Vagina (tissue), 2 donors: ENCODE measurements around the gene JPT2. TPM values are rescaled to one million over a fixed set of nuclear protein-coding genes. Genes with fewer than 3 reads are reported as not detected.

Experiments
- DNase-seq, 2 donors: peaks; one replicate each; pipeline ENCODE4 v3.0.0-alpha.2; 2017; ENCODE audit errors: extremely low spot score in 2 of 2
- H3K27ac ChIP-seq: fragments of 200-600 bp; sonication (generic); one replicate; pipeline ENCODE4 v1.5.1; 2019
- H3K27me3 ChIP-seq: fragments of 200-600 bp; sonication (generic); one replicate; pipeline ENCODE4 v1.5.1; 2019
- H3K36me3 ChIP-seq, 2 donors: fragments of 200-600 bp; sonication (generic); one replicate each; pipeline ENCODE4 v1.5.1; 2017 to 2019
- H3K4me1 ChIP-seq: fragments of 200-600 bp; sonication (generic); one replicate; pipeline ENCODE4 v1.5.1; 2019
- H3K4me3 ChIP-seq, 2 donors: fragments of 200-600 bp; sonication (generic); 1 replicate in 1 of 2; 2 replicates in 1 of 2; pipeline ENCODE4 v1.5.1; 2016 to 2019
- H3K9me3 ChIP-seq: fragments of 200-600 bp; sonication (generic); one replicate; pipeline ENCODE4 v1.5.1; 2019
- POLR2A ChIP-seq, 2 donors: fragments of 450-650 bp; IDR thresholded peaks; one replicate each; pipeline ENCODE4 v1.6.1; 2017; ENCODE audit warnings: antibody characterized with exemption in 2 of 2, mild to moderate bottlenecking in 2 of 2, moderate library complexity in 2 of 2
- POLR2AphosphoS5 ChIP-seq, 2 donors: sonication (generic); formaldehyde crosslinking; IDR thresholded peaks; one replicate each; pipeline ENCODE4 v1.9.0; 2017; ENCODE audit warnings: antibody characterized with exemption in 2 of 2, mild to moderate bottlenecking in 2 of 2, low read depth in 1 of 2; ENCODE audit not compliant: insufficient read depth in 1 of 2
- intact Hi-C: fragments of 100-400 bp; cut with DNase I; formaldehyde crosslinking; loops from one replicate; pipeline ENCODE4 v1.15.1; 2023
- total RNA-seq: library from RNA; depleted of rRNA; stranded (reverse); fragments of >200 nt; gene quantifications from one replicate; pipeline ENCODE4 v1.2.3, GENCODE V29; 2016
- TF ChIP-seq, protein P1 (sequence below), 3 experiments: fragments of 450-650 bp in 2 of 3; fragments of 200-600 bp in 1 of 3; sonication (generic) in 1 of 3; IDR thresholded peaks; one replicate each; pipeline ENCODE4 v1.5.1; 2017 to 2019; ENCODE audit warnings: antibody characterized with exemption in 3 of 3, mild to moderate bottlenecking in 2 of 3, moderate library complexity in 2 of 3

JPT2 gene
- total RNA-seq, 1 donor from 2014 or later, result 19.9 TPM

DNA sequence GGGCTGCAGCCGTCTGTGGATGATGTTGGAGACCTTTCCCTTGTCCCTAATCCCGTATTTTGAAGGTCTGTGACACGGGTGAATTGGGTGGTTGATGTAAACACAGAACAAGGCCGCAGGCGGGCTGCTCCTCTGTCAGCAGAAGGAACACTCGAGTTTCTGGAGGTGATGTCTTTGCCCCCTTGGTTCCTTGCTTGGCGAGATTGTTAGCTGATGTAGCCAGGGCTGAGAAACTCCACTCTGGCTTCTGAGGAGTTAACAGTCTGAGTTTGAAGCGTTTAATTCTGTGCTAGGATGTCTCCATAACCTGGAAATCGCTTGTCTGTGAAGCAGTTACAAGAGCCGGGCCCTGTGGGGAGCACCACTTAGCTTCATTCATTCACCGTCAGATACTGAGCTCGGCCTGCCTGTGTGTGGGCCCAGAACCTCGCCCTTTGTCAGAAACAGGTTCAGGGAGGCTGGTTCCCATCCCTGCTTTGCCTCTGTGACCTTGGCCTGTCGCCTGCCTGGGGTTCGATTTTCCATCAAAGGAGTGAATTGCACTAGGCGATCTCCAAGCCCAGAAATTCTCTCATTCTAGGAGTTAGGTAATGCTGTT, 29.2 kb downstream of the JPT2 start:
- H3K27me3 ChIP-seq, result no peaks in the 10 kb centered on the region
- peaks cover 41% of the 10 kb centered on the region for H3K4me1 ChIP-seq
- no peak for DNase-seq
- H3K27ac ChIP-seq, result peak overlapping the region; percentile 82
- no peaks in the 10 kb centered on the region for H3K36me3 ChIP-seq
- TF ChIP-seq POLR2A (IDR thresholded peaks at IDR 0.05), result no peak
- TF ChIP-seq POLR2AphosphoS5 (IDR thresholded peaks at IDR 0.05; ENCODE audit: insufficient read depth in 1 of 2, low read depth in 1 of 2), result no peak
- TF ChIP-seq, protein P1, sequence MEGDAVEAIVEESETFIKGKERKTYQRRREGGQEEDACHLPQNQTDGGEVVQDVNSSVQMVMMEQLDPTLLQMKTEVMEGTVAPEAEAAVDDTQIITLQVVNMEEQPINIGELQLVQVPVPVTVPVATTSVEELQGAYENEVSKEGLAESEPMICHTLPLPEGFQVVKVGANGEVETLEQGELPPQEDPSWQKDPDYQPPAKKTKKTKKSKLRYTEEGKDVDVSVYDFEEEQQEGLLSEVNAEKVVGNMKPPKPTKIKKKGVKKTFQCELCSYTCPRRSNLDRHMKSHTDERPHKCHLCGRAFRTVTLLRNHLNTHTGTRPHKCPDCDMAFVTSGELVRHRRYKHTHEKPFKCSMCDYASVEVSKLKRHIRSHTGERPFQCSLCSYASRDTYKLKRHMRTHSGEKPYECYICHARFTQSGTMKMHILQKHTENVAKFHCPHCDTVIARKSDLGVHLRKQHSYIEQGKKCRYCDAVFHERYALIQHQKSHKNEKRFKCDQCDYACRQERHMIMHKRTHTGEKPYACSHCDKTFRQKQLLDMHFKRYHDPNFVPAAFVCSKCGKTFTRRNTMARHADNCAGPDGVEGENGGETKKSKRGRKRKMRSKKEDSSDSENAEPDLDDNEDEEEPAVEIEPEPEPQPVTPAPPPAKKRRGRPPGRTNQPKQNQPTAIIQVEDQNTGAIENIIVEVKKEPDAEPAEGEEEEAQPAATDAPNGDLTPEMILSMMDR (IDR thresholded peaks at IDR 0.05), result no peak
- H3K4me3 ChIP-seq, result peak overlapping the region; percentile 76 to 94
- no peaks in the 10 kb centered on the region for H3K9me3 ChIP-seq
- intact Hi-C loops, result loop anchor here (5.0 to 10.0 kb wide), 3 partner anchors 65 to 282 kb away; partner anchors contain the start of genes CRAMP1, EME2, IFT140 and MRPS34

DNA sequence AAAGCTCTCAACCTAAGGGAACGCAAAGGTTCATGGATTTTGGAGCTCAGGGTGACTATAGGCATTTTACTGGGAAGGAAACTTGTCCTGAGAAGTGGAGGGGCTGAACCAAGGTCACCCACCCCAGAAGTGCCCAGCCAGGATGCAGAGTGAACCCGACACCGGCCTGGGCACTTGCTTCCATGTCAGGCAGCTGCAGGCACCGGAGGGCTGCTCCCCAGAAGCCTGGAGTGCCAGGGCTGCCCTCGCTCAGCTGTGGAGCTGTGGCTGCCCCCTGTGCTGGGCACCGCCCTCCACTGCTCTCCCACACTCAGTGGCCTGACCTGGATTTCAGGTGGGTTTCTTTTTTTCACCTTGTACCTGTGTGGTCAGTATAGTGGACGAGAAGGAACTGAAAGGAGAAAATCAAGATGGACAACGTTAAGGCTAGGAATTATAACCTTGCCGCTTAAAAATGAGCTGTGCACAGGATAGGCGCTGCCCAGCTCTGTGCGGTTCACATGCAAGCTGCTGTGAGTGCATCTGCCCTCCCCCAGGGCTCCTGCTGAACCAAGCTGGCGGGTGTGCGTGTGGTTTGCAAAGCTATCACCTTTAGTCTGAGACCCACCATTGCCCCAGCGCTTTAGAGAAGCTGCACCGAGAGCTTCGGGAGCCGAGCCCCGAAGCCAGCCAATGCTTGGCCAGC, 30.1 kb downstream of the JPT2 start:
- peaks cover 51% of the 10 kb centered on the region for H3K4me1 ChIP-seq
- no peaks in the 10 kb centered on the region for H3K9me3 ChIP-seq
- TF ChIP-seq POLR2AphosphoS5 (IDR thresholded peaks at IDR 0.05; ENCODE audit: insufficient read depth in 1 of 2, low read depth in 1 of 2) (no peak), POLR2A (IDR thresholded peaks at IDR 0.05) (no peak)
- TF ChIP-seq, protein P1 (IDR thresholded peaks at IDR 0.05), result no peak
- H3K36me3 ChIP-seq, result no peaks in the 10 kb centered on the region
- intact Hi-C loops, result loop anchor here (5.0 to 10.0 kb wide), 3 partner anchors 64 to 283 kb away; partner anchors contain the start of genes CRAMP1, EME2, IFT140 and MRPS34
- H3K4me3 ChIP-seq, result peak overlapping the region in 1 of 2 donors; percentile 94
- H3K27me3 ChIP-seq, result no peaks in the 10 kb centered on the region
- no peak for DNase-seq
- H3K27ac ChIP-seq, result no peak overlapping the region

GRCh38 chr16:1708768-1709180, 30.7 kb downstream of the JPT2 start:
- H3K4me1 ChIP-seq, result peaks cover 56% of the 10 kb centered on the region
- H3K9me3 ChIP-seq, result no peaks in the 10 kb centered on the region
- no peak for DNase-seq
- TF ChIP-seq POLR2AphosphoS5 (IDR thresholded peaks at IDR 0.05; ENCODE audit: insufficient read depth in 1 of 2, low read depth in 1 of 2) (no peak), POLR2A (IDR thresholded peaks at IDR 0.05) (no peak)
- TF ChIP-seq, protein P1 (IDR thresholded peaks at IDR 0.05), result no peak
- no peak overlapping the region for H3K27ac ChIP-seq
- no peaks in the 10 kb centered on the region for H3K36me3 ChIP-seq
- intact Hi-C loops, result loop anchor here (5.0 to 10.0 kb wide), 3 partner anchors 64 to 284 kb away; partner anchors contain the start of genes CRAMP1, EME2, IFT140 and MRPS34
- no peaks in the 10 kb centered on the region for H3K27me3 ChIP-seq
- no peak overlapping the region for H3K4me3 ChIP-seq

GRCh38 chr16:1709356-1709755, 31.3 kb downstream of the JPT2 start:
- intact Hi-C loops, result loop anchor here (5.0 to 10.0 kb wide), 3 partner anchors 63 to 285 kb away; partner anchors contain the start of genes CRAMP1, EME2, IFT140 and MRPS34
- Histone ChIP-seq H3K4me1 (peaks cover 59% of the 10 kb centered on the region), H3K4me3 (no peak overlapping the region), H3K27ac (no peak overlapping the region), H3K9me3 (no peaks in the 10 kb centered on the region), H3K27me3 (no peaks in the 10 kb centered on the region), H3K36me3 (no peaks in the 10 kb centered on the region)
- TF ChIP-seq, protein P1 (IDR thresholded peaks at IDR 0.05), result no peak
- no peak for TF ChIP-seq POLR2AphosphoS5 (IDR thresholded peaks at IDR 0.05; ENCODE audit: insufficient read depth in 1 of 2, low read depth in 1 of 2)
- no peak for TF ChIP-seq POLR2A (IDR thresholded peaks at IDR 0.05)
- DNase-seq, result no peak
